ENCODE data around the gene TRIM41. TPM values are rescaled to one million over a fixed set of nuclear protein-coding genes. Genes with fewer than 3 reads are reported as not detected.
A peak's percentile ranks its signal among the peaks of the same experiment; 100 is the strongest.
"Not testable (repeated sequence)": the region's sequence is repeated elsewhere in the genome, so short reads cannot be mapped to it uniquely, and the experiment has no call there.

The TRIM41 gene
- total and polyA plus RNA-seq, 9 of the 15 experiments (the other 6 are each of a cell fraction or from before 2014, with no cell fraction given) = 1.8 to 47.6 (median 20.9) TPM

DNA sequence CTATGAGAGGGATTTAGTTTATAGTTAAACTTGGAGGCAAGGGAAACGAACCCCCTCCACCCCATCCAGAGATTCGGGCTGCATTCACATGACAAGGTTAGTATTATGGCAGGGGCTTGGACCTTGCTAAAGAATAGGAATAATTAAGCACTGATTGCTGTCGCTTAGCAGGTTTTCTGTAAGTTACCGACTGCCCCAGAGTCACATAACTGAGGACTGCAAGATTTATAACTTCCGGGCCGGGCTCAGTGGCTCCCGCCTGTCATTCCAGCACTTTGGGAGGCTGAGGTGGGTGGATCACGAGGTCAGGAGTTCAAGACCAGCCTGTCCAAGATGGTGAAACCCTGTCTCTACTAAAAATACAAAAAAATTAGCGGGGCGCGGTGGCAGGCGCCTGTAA is 44.8 kb downstream of the TRIM41 start:
- intact Hi-C loops (cut with micrococcal nuclease) = not testable (repeated sequence)

More for the DNA sequence above, 44.8 kb downstream of the TRIM41 start:
- WGBS (ENCODE audit: insufficient coverage, low coverage, missing lambda C conversion rate) = 63% methylated on average over 11 of the region's 12 CpGs
- H3K9me3 ChIP-seq (replicated peaks; ENCODE audit: control insufficient read depth, insufficient read depth, low read depth, low read length); DNase-seq (ENCODE audit: extremely low read depth in 1 of 4, low spot score in 3 of 4); BruUV-seq (replicated peaks); H3K4me2 ChIP-seq (ENCODE audit: insufficient read depth, low read length); H3K27me3 ChIP-seq (ENCODE audit: control insufficient read depth in 2 of 2, insufficient read depth in 2 of 2, low read length in 2 of 2); H3K27ac ChIP-seq (ENCODE audit: extremely low read depth, low read depth, low read length); H3K4me3 ChIP-seq; H3K9me1 ChIP-seq (ENCODE audit: control insufficient read depth, insufficient read depth, low read length); H4K20me1 ChIP-seq (replicated peaks; ENCODE audit: control insufficient read depth, insufficient read depth, low read length); H3K79me2 ChIP-seq (ENCODE audit: control insufficient read depth, insufficient read depth, low read length); POLR2A ChIA-PET; H3K9ac ChIP-seq (ENCODE audit: insufficient read depth in 1 of 2, low read depth in 2 of 2, low read length in 2 of 2); ATAC-seq; FAIRE-seq; in situ Hi-C loops (cut with MboI); H2AFZ ChIP-seq (ENCODE audit: low read depth, low read length); CTCF ChIA-PET (ENCODE audit: low intra/inter-chr PET ratio): not testable (repeated sequence)
- Histone ChIP-seq H3K36me3 (ENCODE audit: control insufficient read depth, insufficient read depth, low read length) (peaks cover 12% of the 10 kb centered on the region; the same call in 2 of the 3 replicates), H3K4me1 (replicated peaks in 1 of 2; ENCODE audit: control insufficient read depth in 2 of 2, insufficient read depth in 2 of 2, low read length in 2 of 2) (peaks cover 13 to 15% of the 10 kb centered on the region in 2 experiments; a peak in 4 of 5 replicates)
- TF ChIP-seq EGR1 (conservative IDR thresholded peaks at IDR 0.05) (0 out of 2 replicates have a peak, but pooled peaks have one; percentile 26), MEIS2 (IDR thresholded peaks at IDR 0.05; ENCODE audit: partially characterized antibody) (peak; percentile 56), ZBTB33 (CRISPR knock-in tag; IDR thresholded peaks at IDR 0.05) (peak; percentile 32; the same call in 1 of the 2 replicates)
- TF ChIP-seq, protein P1, sequence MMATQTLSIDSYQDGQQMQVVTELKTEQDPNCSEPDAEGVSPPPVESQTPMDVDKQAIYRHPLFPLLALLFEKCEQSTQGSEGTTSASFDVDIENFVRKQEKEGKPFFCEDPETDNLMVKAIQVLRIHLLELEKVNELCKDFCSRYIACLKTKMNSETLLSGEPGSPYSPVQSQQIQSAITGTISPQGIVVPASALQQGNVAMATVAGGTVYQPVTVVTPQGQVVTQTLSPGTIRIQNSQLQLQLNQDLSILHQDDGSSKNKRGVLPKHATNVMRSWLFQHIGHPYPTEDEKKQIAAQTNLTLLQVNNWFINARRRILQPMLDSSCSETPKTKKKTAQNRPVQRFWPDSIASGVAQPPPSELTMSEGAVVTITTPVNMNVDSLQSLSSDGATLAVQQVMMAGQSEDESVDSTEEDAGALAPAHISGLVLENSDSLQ (IDR thresholded peaks at IDR 0.05) = peak; percentile 14; the same call in 1 of the 2 replicates
- TF ChIP-seq, protein P2, sequence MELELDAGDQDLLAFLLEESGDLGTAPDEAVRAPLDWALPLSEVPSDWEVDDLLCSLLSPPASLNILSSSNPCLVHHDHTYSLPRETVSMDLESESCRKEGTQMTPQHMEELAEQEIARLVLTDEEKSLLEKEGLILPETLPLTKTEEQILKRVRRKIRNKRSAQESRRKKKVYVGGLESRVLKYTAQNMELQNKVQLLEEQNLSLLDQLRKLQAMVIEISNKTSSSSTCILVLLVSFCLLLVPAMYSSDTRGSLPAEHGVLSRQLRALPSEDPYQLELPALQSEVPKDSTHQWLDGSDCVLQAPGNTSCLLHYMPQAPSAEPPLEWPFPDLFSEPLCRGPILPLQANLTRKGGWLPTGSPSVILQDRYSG (tag; conservative IDR thresholded peaks at IDR 0.05; ENCODE audit: low read depth) = 0 out of 2 replicates have a peak, but pooled peaks have one; percentile 5

Data from K562 (cell line).